ELF-1 (cell line): ENCODE measurements around the gene WWC1.

Source experiments
- DNase-seq: peaks from one replicate; pipeline ENCODE4 v3.0.0-alpha.2; 2016; ENCODE audit warnings: low read depth, low spot score

Gene WWC1

GRCh38 chr5:168291342-168291963 is at the start of gene WWC1:
TSS of gene WWC1 (plus strand) at chr5:168291645. CDS start at chr5:168292153, 508 bp downstream.
- DNase-seq: peak; percentile 90

GRCh38 chr5:168244838-168245559 is 46.4 kb upstream of the WWC1 start:
- DNase-seq: no peak

GRCh38 chr5:168249923-168250322 is 41.5 kb upstream of the WWC1 start:
- no peak for DNase-seq

- DNase-seq: no peak
Observed at GRCh38 chr5:168251259-168251658, 40.2 kb upstream of the WWC1 start.

GRCh38 chr5:168254013-168254693 is 37.3 kb upstream of the WWC1 start:
- DNase-seq: no peak

GRCh38 chr5:168260353-168261226 is 30.9 kb upstream of the WWC1 start:
- DNase-seq: no peak

GRCh38 chr5:168261227-168261571 is 30.2 kb upstream of the WWC1 start:
- no peak for DNase-seq

GRCh38 chr5:168262042-168262743 is 29.3 kb upstream of the WWC1 start:
- DNase-seq: no peak

GRCh38 chr5:168263121-168263520 is 28.3 kb upstream of the WWC1 start:
- no peak for DNase-seq

- no peak for DNase-seq
Observed at GRCh38 chr5:168266016-168266415, 25.4 kb upstream of the WWC1 start.

- peak; percentile 98 for DNase-seq
Observed at GRCh38 chr5:168268949-168269936, 22.2 kb upstream of the WWC1 start.

GRCh38 chr5:168269937-168270330 is 21.5 kb upstream of the WWC1 start:
- DNase-seq: peak; percentile 78

GRCh38 chr5:168270476-168270875 is 21.0 kb upstream of the WWC1 start:
- DNase-seq: peak; percentile 70

- DNase-seq: no peak
Observed at GRCh38 chr5:168273056-168273980, 18.1 kb upstream of the WWC1 start.

- no peak for DNase-seq
Observed at GRCh38 chr5:168274406-168274805, 17.0 kb upstream of the WWC1 start.

- no peak for DNase-seq
Observed at GRCh38 chr5:168275940-168276339, 15.5 kb upstream of the WWC1 start.

- peak; percentile 66 for DNase-seq
Observed at GRCh38 chr5:168282120-168282519, 9.3 kb upstream of the WWC1 start.

GRCh38 chr5:168284809-168285208 is 6.6 kb upstream of the WWC1 start:
- no peak for DNase-seq

GRCh38 chr5:168285696-168286095 is 5.7 kb upstream of the WWC1 start:
- DNase-seq: no peak
